Measurements from ENCODE around the gene MLXIPL. TPM values are rescaled to one million over a fixed set of nuclear protein-coding genes. Genes with fewer than 3 reads are reported as not detected.
"Not testable (repeated sequence)": the region's sequence is repeated elsewhere in the genome, so short reads cannot be mapped to it uniquely, and the experiment has no call there.

Gene MLXIPL
- total RNA-seq, 1 experiment from 2014 or later = 20.6 TPM

DNA sequence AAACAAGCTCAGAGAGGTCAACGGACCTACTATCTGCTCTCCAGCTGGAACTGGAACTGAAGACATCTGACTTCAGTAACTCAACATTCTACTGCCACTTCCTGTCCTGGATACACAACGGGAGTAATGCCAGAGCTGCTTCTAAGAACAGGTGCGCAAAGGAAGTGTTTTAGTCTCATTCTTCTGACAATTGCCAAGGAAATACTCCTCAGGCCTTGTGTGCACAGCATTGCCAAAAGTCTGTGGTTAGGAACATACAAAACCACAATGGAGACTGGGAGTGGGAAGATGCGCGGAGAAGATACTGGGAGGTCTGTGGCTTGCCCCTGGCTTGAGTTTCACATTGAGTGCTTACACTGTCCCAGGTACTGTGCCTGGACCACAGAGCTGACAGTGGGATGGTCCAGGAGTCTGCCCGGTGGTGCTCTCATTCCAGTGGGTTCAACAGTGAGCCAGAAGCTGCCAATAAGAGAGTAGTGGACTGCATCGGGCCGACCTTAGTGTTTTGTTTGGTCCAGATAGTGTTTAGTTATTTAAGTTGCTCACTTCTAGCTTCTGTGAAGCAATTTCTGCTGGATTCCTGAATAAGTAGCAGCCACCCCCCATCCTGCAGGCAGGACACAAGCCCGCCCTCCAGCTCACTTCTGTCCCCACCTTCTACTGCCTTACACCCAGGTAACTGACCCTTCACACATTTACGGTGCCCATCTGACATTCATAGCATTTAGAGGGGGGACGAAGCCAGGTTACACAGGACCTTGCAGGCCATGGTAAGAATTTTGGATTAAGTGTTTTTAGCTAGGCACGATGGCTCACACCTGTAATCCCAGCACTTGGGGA lies 56.3 kb downstream of the MLXIPL start:
- TF ChIP-seq, protein P1, sequence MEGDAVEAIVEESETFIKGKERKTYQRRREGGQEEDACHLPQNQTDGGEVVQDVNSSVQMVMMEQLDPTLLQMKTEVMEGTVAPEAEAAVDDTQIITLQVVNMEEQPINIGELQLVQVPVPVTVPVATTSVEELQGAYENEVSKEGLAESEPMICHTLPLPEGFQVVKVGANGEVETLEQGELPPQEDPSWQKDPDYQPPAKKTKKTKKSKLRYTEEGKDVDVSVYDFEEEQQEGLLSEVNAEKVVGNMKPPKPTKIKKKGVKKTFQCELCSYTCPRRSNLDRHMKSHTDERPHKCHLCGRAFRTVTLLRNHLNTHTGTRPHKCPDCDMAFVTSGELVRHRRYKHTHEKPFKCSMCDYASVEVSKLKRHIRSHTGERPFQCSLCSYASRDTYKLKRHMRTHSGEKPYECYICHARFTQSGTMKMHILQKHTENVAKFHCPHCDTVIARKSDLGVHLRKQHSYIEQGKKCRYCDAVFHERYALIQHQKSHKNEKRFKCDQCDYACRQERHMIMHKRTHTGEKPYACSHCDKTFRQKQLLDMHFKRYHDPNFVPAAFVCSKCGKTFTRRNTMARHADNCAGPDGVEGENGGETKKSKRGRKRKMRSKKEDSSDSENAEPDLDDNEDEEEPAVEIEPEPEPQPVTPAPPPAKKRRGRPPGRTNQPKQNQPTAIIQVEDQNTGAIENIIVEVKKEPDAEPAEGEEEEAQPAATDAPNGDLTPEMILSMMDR (conservative IDR thresholded peaks at IDR 0.05; ENCODE audit: low read depth, low read length) = no peak
- no peak for TF ChIP-seq EZH2 (IDR thresholded peaks at IDR 0.05; ENCODE audit: borderline replicate concordance, low read depth, low read length, poor library complexity, severe bottlenecking)
- no peak overlapping the region for H3K4me3 ChIP-seq (ENCODE audit: low read depth, low read length, poor library complexity, severe bottlenecking)
- no peak overlapping the region for H3K27ac ChIP-seq (ENCODE audit: low read depth, low read length, poor library complexity, severe bottlenecking)
- H3K9me3 ChIP-seq (ENCODE audit: low read depth, low read length, poor library complexity, severe bottlenecking) = no peaks in the 10 kb centered on the region
- DNase-seq (ENCODE audit: low spot score) = no peak
- POLR2A ChIA-PET (ENCODE audit: low non-redundant PET) = no interaction called here
- H3K4me1 ChIP-seq (ENCODE audit: insufficient read depth, low read length, poor library complexity, severe bottlenecking) = no peaks in the 10 kb centered on the region
- H3K27me3 ChIP-seq (replicated peaks; ENCODE audit: insufficient read depth, low read depth, low read length, poor library complexity) = no peaks in the 10 kb centered on the region
- H3K36me3 ChIP-seq (ENCODE audit: insufficient read depth, low read length, poor library complexity, severe bottlenecking) = peaks cover 43% of the 10 kb centered on the region
- intact Hi-C loops (cut with micrococcal nuclease; ENCODE audit: unreplicated experiment) = no loop called here
- CTCF ChIA-PET = interaction anchor here (0.7 to 1.4 kb wide), 2 partner anchors 39 to 170 kb away, joined by 3 to 4 read pairs; partner anchors contain the start of gene ABHD11
- no TSS peak for BruUV-seq (replicated peaks)

DNA sequence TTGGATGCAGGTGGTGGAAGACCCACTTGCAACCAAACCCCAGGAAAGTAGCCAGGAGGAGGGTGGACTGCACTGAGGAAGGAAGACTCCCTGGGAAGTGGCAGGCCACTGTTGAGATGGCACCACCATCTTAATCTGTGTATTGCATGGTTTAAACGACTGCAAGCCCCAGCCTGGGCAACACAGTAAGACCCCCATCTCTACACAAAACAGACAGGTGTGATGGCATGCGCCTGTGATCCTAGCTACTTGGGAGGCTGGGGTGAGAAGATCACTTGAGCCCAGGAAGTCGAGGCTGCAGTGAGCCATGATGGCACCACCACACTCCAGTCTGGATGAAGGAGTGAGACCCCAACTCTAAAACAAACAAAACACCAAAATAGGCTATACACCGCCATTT lies 57.2 kb downstream of the MLXIPL start:
- no TSS peak for BruUV-seq (replicated peaks)
- no peaks in the 10 kb centered on the region for H3K9me3 ChIP-seq (ENCODE audit: low read depth, low read length, poor library complexity, severe bottlenecking)
- no peak for TF ChIP-seq EZH2 (IDR thresholded peaks at IDR 0.05; ENCODE audit: borderline replicate concordance, low read depth, low read length, poor library complexity, severe bottlenecking)
- TF ChIP-seq, protein P1 (conservative IDR thresholded peaks at IDR 0.05; ENCODE audit: low read depth, low read length) = no peak
- CTCF ChIA-PET = interaction anchor here (0.7 kb wide), 1 partner anchor 171 kb away, joined by 3 read pairs; the partner anchor contains the start of gene ABHD11
- H3K4me1 ChIP-seq (ENCODE audit: insufficient read depth, low read length, poor library complexity, severe bottlenecking) = no peaks in the 10 kb centered on the region
- POLR2A ChIA-PET (ENCODE audit: low non-redundant PET) = no interaction called here
- intact Hi-C loops (cut with micrococcal nuclease; ENCODE audit: unreplicated experiment) = no loop called here
- no peaks in the 10 kb centered on the region for H3K27me3 ChIP-seq (replicated peaks; ENCODE audit: insufficient read depth, low read depth, low read length, poor library complexity)
- no peak overlapping the region for H3K4me3 ChIP-seq (ENCODE audit: low read depth, low read length, poor library complexity, severe bottlenecking)
- H3K27ac ChIP-seq (ENCODE audit: low read depth, low read length, poor library complexity, severe bottlenecking) = no peak overlapping the region
- H3K36me3 ChIP-seq (ENCODE audit: insufficient read depth, low read length, poor library complexity, severe bottlenecking) = peaks cover 34% of the 10 kb centered on the region
- no peak for DNase-seq (ENCODE audit: low spot score)

DNA sequence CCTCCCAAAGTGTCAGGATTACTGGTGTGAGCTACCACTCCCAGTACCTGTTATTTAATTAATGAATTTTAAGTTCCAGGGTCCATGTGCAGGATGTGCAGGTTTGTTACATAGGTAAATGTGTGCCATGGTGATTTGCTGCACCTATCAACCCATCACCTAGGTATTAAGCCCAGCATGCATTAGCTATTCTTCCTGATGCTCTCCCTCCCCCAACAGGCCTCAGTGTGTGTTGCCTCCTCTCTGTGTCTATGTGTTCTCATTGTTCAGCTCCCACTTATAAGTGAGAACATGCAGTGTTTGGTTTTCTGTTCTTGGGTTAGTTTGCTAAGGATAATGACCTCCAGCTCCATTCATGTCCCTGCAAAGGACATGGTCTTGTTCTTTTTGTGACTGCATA lies 57.9 kb downstream of the MLXIPL start:
- peak overlapping the region; percentile 22 for H3K4me3 ChIP-seq (ENCODE audit: low read depth, low read length, poor library complexity, severe bottlenecking)
- H3K27ac ChIP-seq (ENCODE audit: low read depth, low read length, poor library complexity, severe bottlenecking); DNase-seq (ENCODE audit: low spot score); H3K9me3 ChIP-seq (ENCODE audit: low read depth, low read length, poor library complexity, severe bottlenecking); intact Hi-C loops (cut with micrococcal nuclease; ENCODE audit: unreplicated experiment); H3K4me1 ChIP-seq (ENCODE audit: insufficient read depth, low read length, poor library complexity, severe bottlenecking); BruUV-seq (replicated peaks); POLR2A ChIA-PET (ENCODE audit: low non-redundant PET); H3K27me3 ChIP-seq (replicated peaks; ENCODE audit: insufficient read depth, low read depth, low read length, poor library complexity): not testable (repeated sequence)
- CTCF ChIA-PET = interaction anchor here (0.6 kb wide), 1 partner anchor 159 kb away, joined by 4 read pairs; no protein-coding TSS in a partner anchor
- peaks cover 27% of the 10 kb centered on the region for H3K36me3 ChIP-seq (ENCODE audit: insufficient read depth, low read length, poor library complexity, severe bottlenecking)
